Activated B cell treated with CpG ODN at 0.5 μM for 24 hours (primary cell): ENCODE results near the gene USB1. TPM values are rescaled to one million over a fixed set of nuclear protein-coding genes. Genes with fewer than 3 reads are reported as not detected.

ENCODE experiments used
- ATAC-seq: fragments of 200-7000 bp; cut with Tn5 transposase; one replicate; pipeline ENCODE4 v1.10.0; 2021; ENCODE audit warnings: low read depth, mild to moderate bottlenecking, moderate library complexity
- CTCF ChIA-PET: fragments of 350-600 bp; sonication (Branson Sonifier 250); formaldehyde crosslinking; loops from one replicate; lab custom pipeline; 2021; ENCODE audit warnings: antibody characterized with exemption; lab: Charles Lee
- POLR2A ChIA-PET: fragments of 350-600 bp; sonication (Branson Sonifier 250); formaldehyde crosslinking; loops from one replicate; lab custom pipeline; 2021; ENCODE audit warnings: antibody characterized with exemption; lab: Charles Lee
- DNase-seq: peaks from one replicate; pipeline ENCODE4 v3.0.0; 2022
- H3K27ac Mint-ChIP-seq: one replicate; pipeline ENCODE4 v1.8.0; 2020; ENCODE audit warnings: mixed read lengths
- H3K27me3 Mint-ChIP-seq: one replicate; pipeline ENCODE4 v1.8.0; 2021; ENCODE audit warnings: mixed read lengths
- H3K36me3 Mint-ChIP-seq: one replicate; pipeline ENCODE4 v1.8.0; 2021; ENCODE audit warnings: low read depth, mixed read lengths
- H3K4me1 Mint-ChIP-seq: one replicate; pipeline ENCODE4 v1.8.0; 2021; ENCODE audit warnings: mixed read lengths
- H3K4me3 Mint-ChIP-seq: one replicate; pipeline ENCODE4 v1.8.0; 2020; ENCODE audit warnings: mild to moderate bottlenecking, mixed read lengths
- H3K9me3 Mint-ChIP-seq: one replicate; pipeline ENCODE4 v1.8.0; 2020; ENCODE audit warnings: mixed read lengths
- CTCF ChIP-seq: fragments of 200-600 bp; IDR thresholded peaks from one replicate; pipeline ENCODE4 v1.8.0; 2022; ENCODE audit warnings: antibody characterized with exemption, mild to moderate bottlenecking
- intact Hi-C: fragments of 100-400 bp; cut with micrococcal nuclease; formaldehyde crosslinking; loops from one replicate; pipeline ENCODE4 v1.15.1; 2024
- total RNA-seq: library from RNA; stranded (reverse); gene quantifications from 2 replicates; pipeline ENCODE4 v1.2.3, GENCODE V29; 2022

USB1 gene
- total RNA-seq, 1 donor from 2014 or later: 40.7 TPM

DNA sequence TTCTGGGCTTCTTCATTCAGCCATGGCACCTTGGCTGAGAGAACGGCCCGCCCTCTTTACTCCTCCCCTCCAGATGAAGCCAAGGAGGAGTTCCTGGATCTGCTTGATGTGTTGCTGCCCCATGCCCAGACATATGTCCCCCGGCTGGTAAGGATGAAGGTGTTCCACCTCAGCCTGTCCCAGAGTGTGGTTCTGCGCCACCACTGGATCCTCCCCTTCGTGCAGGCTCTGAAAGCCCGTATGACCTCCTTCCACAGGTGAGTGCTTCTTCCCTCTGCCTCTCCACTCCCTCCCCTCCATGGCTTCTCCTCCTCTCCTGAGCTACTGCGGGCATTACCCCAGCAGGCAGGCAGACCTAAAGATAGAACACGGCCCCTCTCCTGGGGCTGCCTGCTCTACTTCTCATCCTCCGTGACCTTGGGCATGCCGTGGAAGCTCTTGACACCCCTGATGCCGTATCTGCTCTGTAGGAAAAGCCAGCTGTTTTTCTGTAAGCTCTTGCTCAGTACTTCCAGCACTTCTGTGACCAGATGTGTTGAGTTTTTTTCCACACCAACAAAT is 8.7 kb downstream of the USB1 start:
- intact Hi-C loops: loop anchor here (5.0 to 10.0 kb wide), 2 partner anchors 625 to 708 kb away; no protein-coding TSS in a partner anchor
- no peak for TF ChIP-seq CTCF
- no peaks in the 10 kb centered on the region for H3K27me3 Mint-ChIP-seq
- H3K27ac Mint-ChIP-seq: no peak overlapping the region
- ChIA-PET CTCF (no interaction called here), POLR2A (no interaction called here)
- peaks cover 3% of the 10 kb centered on the region for H3K4me1 Mint-ChIP-seq
- DNase-seq (no peak), ATAC-seq (no peak)
- peaks cover 47% of the 10 kb centered on the region for H3K36me3 Mint-ChIP-seq
- H3K9me3 Mint-ChIP-seq: no peaks in the 10 kb centered on the region
- no peak overlapping the region for H3K4me3 Mint-ChIP-seq

GRCh38 chr16:58010886-58011285 is 9.7 kb downstream of the USB1 start:
- H3K27me3 Mint-ChIP-seq: no peaks in the 10 kb centered on the region
- intact Hi-C loops: no loop called here
- H3K4me1 Mint-ChIP-seq: no peaks in the 10 kb centered on the region
- no peaks in the 10 kb centered on the region for H3K9me3 Mint-ChIP-seq
- no peak for ATAC-seq
- DNase-seq: no peak
- H3K36me3 Mint-ChIP-seq: peaks cover 47% of the 10 kb centered on the region
- POLR2A ChIA-PET: no interaction called here
- no peak overlapping the region for H3K4me3 Mint-ChIP-seq
- H3K27ac Mint-ChIP-seq: no peak overlapping the region
- no peak for TF ChIP-seq CTCF
- CTCF ChIA-PET: no interaction called here

GRCh38 chr16:58011652-58012051 is 10.4 kb downstream of the USB1 start:
- no peak for TF ChIP-seq CTCF
- H3K4me1 Mint-ChIP-seq: no peaks in the 10 kb centered on the region
- ATAC-seq (no peak), DNase-seq (no peak)
- POLR2A ChIA-PET: no interaction called here
- no peak overlapping the region for H3K4me3 Mint-ChIP-seq
- intact Hi-C loops: no loop called here
- H3K9me3 Mint-ChIP-seq: no peaks in the 10 kb centered on the region
- CTCF ChIA-PET: no interaction called here
- H3K27me3 Mint-ChIP-seq: no peaks in the 10 kb centered on the region
- H3K27ac Mint-ChIP-seq: no peak overlapping the region
- H3K36me3 Mint-ChIP-seq: peaks cover 41% of the 10 kb centered on the region

DNA sequence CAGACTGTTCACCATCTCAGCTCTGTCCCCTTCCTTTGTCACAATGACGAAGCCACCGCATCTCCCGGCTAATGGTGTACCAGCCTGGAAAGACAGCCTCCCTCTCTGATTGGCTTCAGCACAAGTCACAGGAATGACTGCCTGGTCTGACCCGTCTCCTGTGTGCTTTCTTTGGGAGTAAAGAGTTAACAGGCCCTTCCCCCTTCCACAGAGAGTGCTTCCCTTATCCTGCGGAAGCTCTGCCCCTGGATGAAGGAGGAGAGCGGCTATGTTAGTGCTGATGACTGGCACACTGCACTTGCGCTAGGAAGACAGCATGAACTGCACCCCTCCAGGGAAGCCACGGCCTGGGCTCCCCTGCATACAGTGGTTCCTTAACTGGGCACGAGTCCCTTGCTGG is 11.3 kb downstream of the USB1 start:
- no peak for TF ChIP-seq CTCF
- H3K27ac Mint-ChIP-seq: no peak overlapping the region
- ChIA-PET CTCF (no interaction called here), POLR2A (no interaction called here)
- DNase-seq (no peak), ATAC-seq (no peak)
- no peak overlapping the region for H3K4me3 Mint-ChIP-seq
- H3K9me3 Mint-ChIP-seq: no peaks in the 10 kb centered on the region
- H3K36me3 Mint-ChIP-seq: peaks cover 36% of the 10 kb centered on the region
- H3K4me1 Mint-ChIP-seq: no peaks in the 10 kb centered on the region
- intact Hi-C loops: no loop called here
- H3K27me3 Mint-ChIP-seq: no peaks in the 10 kb centered on the region

- Mint-ChIP-seq H3K36me3 (peaks cover 36% of the 10 kb centered on the region), H3K27ac (no peak overlapping the region), H3K9me3 (no peaks in the 10 kb centered on the region), H3K4me3 (no peak overlapping the region), H3K27me3 (no peaks in the 10 kb centered on the region), H3K4me1 (no peaks in the 10 kb centered on the region)
- DNase-seq (no peak), ATAC-seq (no peak)
- ChIA-PET CTCF (interaction anchor here (1.1 to 1.2 kb wide), 2 partner anchors 9 to 13 kb away, joined by 3 read pairs; partner anchors contain the start of gene ZNF319), POLR2A (no interaction called here)
- TF ChIP-seq CTCF: no peak
- intact Hi-C loops: no loop called here
Measured at GRCh38 chr16:58013201-58013956, 12.2 kb downstream of the USB1 start.
